Measurements from ENCODE around the gene LATS1. TPM values are rescaled to one million over a fixed set of nuclear protein-coding genes. Genes with fewer than 3 reads are reported as not detected.
"Not testable (repeated sequence)": the region's sequence is repeated elsewhere in the genome, so short reads cannot be mapped to it uniquely, and the experiment has no call there.

LATS1 gene
- total RNA-seq, 1 donor from 2014 or later = 25.3 TPM

DNA sequence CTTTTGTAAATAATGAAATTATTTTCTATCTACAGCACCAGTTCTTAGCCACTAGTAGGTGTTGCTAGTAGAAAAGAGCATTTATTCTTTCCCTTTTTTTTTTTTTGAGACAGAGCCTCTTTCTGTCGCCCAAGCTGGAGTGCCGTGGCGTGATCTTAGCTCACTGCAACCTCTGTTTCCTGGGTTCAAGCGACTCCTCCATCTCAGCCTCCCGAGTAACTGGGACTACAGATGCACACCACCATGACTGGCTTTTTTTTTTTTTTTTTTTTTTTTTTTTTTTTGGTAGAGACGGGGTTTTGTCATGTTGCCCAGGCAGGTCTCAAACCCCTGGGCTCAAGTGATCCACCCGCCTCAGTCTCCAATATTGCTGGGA is 38.3 kb upstream of the LATS1 start:
- no peaks in the 10 kb centered on the region for H3K27me3 Mint-ChIP-seq (ENCODE audit: unreplicated experiment)
- H3K36me3 Mint-ChIP-seq (ENCODE audit: low read depth, unreplicated experiment) = peaks cover 3% of the 10 kb centered on the region
- no peak overlapping the region for H3K27ac Mint-ChIP-seq (ENCODE audit: unreplicated experiment)
- DNase-seq (ENCODE audit: low spot score) = no peak
- H3K4me1 Mint-ChIP-seq (ENCODE audit: unreplicated experiment) = no peaks in the 10 kb centered on the region
- no peak for TF ChIP-seq CTCF (IDR thresholded peaks at IDR 0.05; ENCODE audit: unreplicated experiment)
- no peaks in the 10 kb centered on the region for H3K9me3 Mint-ChIP-seq (ENCODE audit: unreplicated experiment)
- H3K4me3 Mint-ChIP-seq (ENCODE audit: unreplicated experiment) = no peak overlapping the region

DNA sequence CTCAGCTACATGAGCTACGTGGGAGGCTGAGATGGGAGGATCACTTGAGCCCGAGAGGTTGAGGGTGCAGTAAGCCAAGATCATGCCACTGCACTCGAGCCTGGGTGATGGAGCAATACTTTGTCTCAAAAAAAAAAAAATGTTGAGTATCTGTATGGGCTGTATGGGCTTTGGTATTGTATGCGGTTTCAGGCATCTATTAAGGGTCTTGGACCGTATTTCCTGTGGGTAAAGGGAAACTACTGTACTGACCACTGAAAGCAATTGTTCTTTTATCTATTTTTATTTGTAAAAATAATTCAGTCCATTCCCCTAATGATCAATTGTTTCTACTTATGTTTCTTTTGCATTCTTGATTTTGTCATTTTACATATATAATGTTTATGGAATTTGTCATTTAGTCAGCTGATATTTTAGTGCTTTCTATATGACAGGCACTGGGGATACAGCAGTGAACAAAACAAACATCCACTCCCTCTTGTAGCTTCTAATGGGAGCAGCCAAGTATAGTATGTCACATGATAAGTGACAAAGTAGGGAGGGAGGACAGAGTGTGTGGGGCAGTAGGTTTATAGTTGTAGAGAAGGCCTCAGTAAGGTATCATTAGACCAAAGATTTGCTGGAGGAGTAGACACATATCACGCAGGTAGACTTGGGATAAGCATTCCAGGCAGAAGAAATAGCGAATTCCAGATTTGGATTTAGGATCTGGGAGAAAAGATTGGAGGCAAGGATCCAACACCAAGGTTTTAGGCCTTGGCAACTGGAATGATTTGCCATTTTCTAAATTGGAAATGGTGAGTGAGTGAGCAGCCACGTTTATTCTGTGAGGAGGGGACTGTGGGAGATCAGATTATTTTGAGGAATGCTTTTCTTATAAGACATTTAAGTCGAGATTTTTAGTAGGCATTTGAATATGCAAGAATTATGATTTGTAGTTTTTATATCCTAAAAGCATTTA is 37.7 kb upstream of the LATS1 start:
- no peaks in the 10 kb centered on the region for H3K9me3 Mint-ChIP-seq (ENCODE audit: unreplicated experiment)
- TF ChIP-seq CTCF (IDR thresholded peaks at IDR 0.05; ENCODE audit: unreplicated experiment) = no peak
- no peaks in the 10 kb centered on the region for H3K27me3 Mint-ChIP-seq (ENCODE audit: unreplicated experiment)
- no peak for DNase-seq (ENCODE audit: low spot score)
- H3K4me1 Mint-ChIP-seq (ENCODE audit: unreplicated experiment) = peaks cover 3% of the 10 kb centered on the region
- H3K4me3 Mint-ChIP-seq (ENCODE audit: unreplicated experiment) = no peak overlapping the region
- peak overlapping the region; percentile 2 for H3K27ac Mint-ChIP-seq (ENCODE audit: unreplicated experiment)
- H3K36me3 Mint-ChIP-seq (ENCODE audit: low read depth, unreplicated experiment) = peaks cover 3% of the 10 kb centered on the region

- no peak for DNase-seq (ENCODE audit: low spot score)
- no peak for TF ChIP-seq CTCF (IDR thresholded peaks at IDR 0.05; ENCODE audit: unreplicated experiment)
- Mint-ChIP-seq H3K27ac (ENCODE audit: unreplicated experiment) (no peak overlapping the region), H3K36me3 (ENCODE audit: low read depth, unreplicated experiment) (no peaks in the 10 kb centered on the region), H3K4me3 (ENCODE audit: unreplicated experiment) (no peak overlapping the region), H3K9me3 (ENCODE audit: unreplicated experiment) (no peaks in the 10 kb centered on the region), H3K27me3 (ENCODE audit: unreplicated experiment) (no peaks in the 10 kb centered on the region), H3K4me1 (ENCODE audit: unreplicated experiment) (peaks cover 6% of the 10 kb centered on the region)
These were observed 36.6 kb upstream of the LATS1 start for GRCh38 chr6:149754548-149754947.

DNA sequence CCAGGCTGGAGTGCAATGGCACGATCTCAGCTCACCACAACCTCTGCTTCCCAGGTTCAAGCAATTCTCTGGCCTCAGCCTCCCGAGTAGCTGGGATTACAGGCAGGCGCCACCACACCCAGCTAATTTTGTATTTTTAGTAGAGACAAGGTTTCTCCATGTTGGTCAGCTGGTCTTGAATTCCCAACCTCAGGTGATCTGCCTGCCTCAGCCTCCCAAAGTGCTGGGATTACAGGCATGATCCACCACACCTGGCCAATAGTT is 35.4 kb upstream of the LATS1 start:
- not testable (repeated sequence) for DNase-seq (ENCODE audit: low spot score); H3K4me3 Mint-ChIP-seq (ENCODE audit: unreplicated experiment); H3K27ac Mint-ChIP-seq (ENCODE audit: unreplicated experiment); H3K9me3 Mint-ChIP-seq (ENCODE audit: unreplicated experiment); H3K27me3 Mint-ChIP-seq (ENCODE audit: unreplicated experiment); H3K4me1 Mint-ChIP-seq (ENCODE audit: unreplicated experiment); H3K36me3 Mint-ChIP-seq (ENCODE audit: low read depth, unreplicated experiment)

- Mint-ChIP-seq H3K4me3 (ENCODE audit: unreplicated experiment) (no peak overlapping the region), H3K9me3 (ENCODE audit: unreplicated experiment) (no peaks in the 10 kb centered on the region), H3K36me3 (ENCODE audit: low read depth, unreplicated experiment) (no peaks in the 10 kb centered on the region), H3K4me1 (ENCODE audit: unreplicated experiment) (peaks cover 6% of the 10 kb centered on the region), H3K27me3 (ENCODE audit: unreplicated experiment) (no peaks in the 10 kb centered on the region), H3K27ac (ENCODE audit: unreplicated experiment) (no peak overlapping the region)
- no peak for DNase-seq (ENCODE audit: low spot score)
- no peak for TF ChIP-seq CTCF (IDR thresholded peaks at IDR 0.05; ENCODE audit: unreplicated experiment)
These were observed 34.9 kb upstream of the LATS1 start for GRCh38 chr6:149752600-149753373.

GRCh38 chr6:149751920-149752319 is 34.0 kb upstream of the LATS1 start:
- H3K27me3 Mint-ChIP-seq (ENCODE audit: unreplicated experiment); H3K27ac Mint-ChIP-seq (ENCODE audit: unreplicated experiment); DNase-seq (ENCODE audit: low spot score); H3K36me3 Mint-ChIP-seq (ENCODE audit: low read depth, unreplicated experiment); H3K9me3 Mint-ChIP-seq (ENCODE audit: unreplicated experiment); H3K4me1 Mint-ChIP-seq (ENCODE audit: unreplicated experiment); H3K4me3 Mint-ChIP-seq (ENCODE audit: unreplicated experiment): not testable (repeated sequence)

Measured in endothelial cell (in vitro differentiated cells).